A673 (cell line): ENCODE results near the gene LHFPL2. TPM values are rescaled to one million over a fixed set of nuclear protein-coding genes. Genes with fewer than 3 reads are reported as not detected.

Source experiments
- BruUV-seq: library from RNA; stranded (reverse); fragments of 400-500 nt; replicated peaks from 2 replicates; lab custom pipeline; 2021; lab: Mats Ljungman, UMichigan
- CTCF ChIA-PET: fragments of 300-600 bp; sonication (Branson Sonifier 250); formaldehyde crosslinking; loops from one replicate; lab custom pipeline; 2022; ENCODE audit warnings: antibody characterized with exemption; lab: Charles Lee
- POLR2A ChIA-PET: fragments of 300-600 bp; sonication (Branson Sonifier 250); formaldehyde crosslinking; loops from one replicate; lab custom pipeline; 2022; ENCODE audit warnings: antibody characterized with exemption; ENCODE audit not compliant: low non-redundant PET; lab: Charles Lee
- DNase-seq: peaks from one replicate; pipeline ENCODE4 v3.0.0-alpha.2; 2015; ENCODE audit warnings: low spot score
- H3K27ac ChIP-seq: fragments of 200-600 bp; sonication (generic); 2 replicates; pipeline ENCODE4 v1.5.1; 2016; ENCODE audit warnings: mixed run types, low read depth, mild to moderate bottlenecking, mixed read lengths, antibody characterized with exemption, low read length; ENCODE audit not compliant: poor library complexity, severe bottlenecking
- H3K27me3 ChIP-seq: fragments of 200-600 bp; sonication (generic); replicated peaks from 2 replicates; pipeline ENCODE4 v1.6.1; 2017; ENCODE audit warnings: mixed run types, low read depth, mild to moderate bottlenecking, mixed read lengths, antibody characterized with exemption, low read length; ENCODE audit not compliant: insufficient read depth, poor library complexity
- H3K36me3 ChIP-seq: fragments of 200-600 bp; sonication (generic); 2 replicates; pipeline ENCODE4 v1.6.1; 2016; ENCODE audit warnings: mixed run types, mild to moderate bottlenecking, mixed read lengths, antibody characterized with exemption, low read length; ENCODE audit not compliant: insufficient read depth, poor library complexity, severe bottlenecking
- H3K4me1 ChIP-seq: fragments of 200-600 bp; sonication (generic); 2 replicates; pipeline ENCODE4 v1.6.1; 2017; ENCODE audit warnings: mixed run types, mild to moderate bottlenecking, mixed read lengths, antibody characterized with exemption, low read length; ENCODE audit not compliant: insufficient read depth, poor library complexity, severe bottlenecking
- H3K4me3 ChIP-seq: fragments of 200-600 bp; sonication (generic); 2 replicates; pipeline ENCODE4 v1.5.1; 2016; ENCODE audit warnings: low read depth, mixed run types, mild to moderate bottlenecking, mixed read lengths, low read length; ENCODE audit not compliant: poor library complexity, severe bottlenecking
- H3K9me3 ChIP-seq: fragments of 200-600 bp; sonication (generic); 2 replicates; pipeline ENCODE4 v1.6.1; 2016; ENCODE audit warnings: mixed run types, low read depth, mild to moderate bottlenecking, mixed read lengths, antibody characterized with exemption, low read length; ENCODE audit not compliant: poor library complexity, severe bottlenecking
- EZH2 ChIP-seq: fragments of 200-600 bp; sonication (generic); IDR thresholded peaks from 2 replicates; pipeline ENCODE4 v1.6.1; 2017; ENCODE audit warnings: borderline replicate concordance, low read depth, mild to moderate bottlenecking, mixed read lengths, antibody characterized with exemption, low read length; ENCODE audit not compliant: poor library complexity, severe bottlenecking
- intact Hi-C: fragments of 100-400 bp; cut with micrococcal nuclease; formaldehyde crosslinking; loops from one replicate; pipeline ENCODE4 v1.10.0; 2022; ENCODE audit not compliant: unreplicated experiment
- total RNA-seq: library from RNA; stranded (reverse); gene quantifications from 2 replicates; pipeline ENCODE4 v1.2.3, GENCODE V29; 2021
- TF ChIP-seq, protein P1 (sequence below): fragments of 300-800, 200-600 bp; sonication (generic); conservative IDR thresholded peaks from 2 replicates; pipeline ENCODE4 v1.5.1; 2017; ENCODE audit warnings: low read depth, mild to moderate bottlenecking, antibody characterized with exemption, low read length, moderate library complexity, mixed read lengths

The LHFPL2 gene
- total RNA-seq, 1 experiment from 2014 or later: 6.2 TPM

DNA sequence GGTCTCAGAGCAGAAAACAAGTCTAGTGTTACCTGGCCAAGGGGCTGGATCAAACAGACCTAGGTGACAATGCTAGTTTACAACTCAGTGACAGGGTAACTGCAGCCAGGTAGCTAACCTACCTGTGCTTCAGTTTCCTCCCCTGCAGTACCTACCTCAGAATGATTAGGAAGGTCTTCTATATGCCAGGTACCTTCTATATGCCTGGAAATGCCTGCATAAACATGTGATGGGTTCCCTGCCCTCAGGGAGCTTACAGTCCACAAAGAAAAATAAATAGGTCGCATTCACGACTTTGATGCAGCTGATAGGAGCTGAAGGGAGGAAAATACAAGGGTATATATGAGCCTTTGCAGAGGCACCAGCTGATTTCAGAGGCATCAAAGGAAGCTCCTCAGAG is 16.1 kb downstream of the LHFPL2 start:
- no peak for DNase-seq
- BruUV-seq: no TSS peak
- Histone ChIP-seq H3K27me3 (no peaks in the 10 kb centered on the region), H3K27ac (no peak overlapping the region), H3K36me3 (no peaks in the 10 kb centered on the region), H3K9me3 (no peaks in the 10 kb centered on the region), H3K4me3 (no peak overlapping the region), H3K4me1 (no peaks in the 10 kb centered on the region)
- no peak for TF ChIP-seq EZH2
- TF ChIP-seq, protein P1, sequence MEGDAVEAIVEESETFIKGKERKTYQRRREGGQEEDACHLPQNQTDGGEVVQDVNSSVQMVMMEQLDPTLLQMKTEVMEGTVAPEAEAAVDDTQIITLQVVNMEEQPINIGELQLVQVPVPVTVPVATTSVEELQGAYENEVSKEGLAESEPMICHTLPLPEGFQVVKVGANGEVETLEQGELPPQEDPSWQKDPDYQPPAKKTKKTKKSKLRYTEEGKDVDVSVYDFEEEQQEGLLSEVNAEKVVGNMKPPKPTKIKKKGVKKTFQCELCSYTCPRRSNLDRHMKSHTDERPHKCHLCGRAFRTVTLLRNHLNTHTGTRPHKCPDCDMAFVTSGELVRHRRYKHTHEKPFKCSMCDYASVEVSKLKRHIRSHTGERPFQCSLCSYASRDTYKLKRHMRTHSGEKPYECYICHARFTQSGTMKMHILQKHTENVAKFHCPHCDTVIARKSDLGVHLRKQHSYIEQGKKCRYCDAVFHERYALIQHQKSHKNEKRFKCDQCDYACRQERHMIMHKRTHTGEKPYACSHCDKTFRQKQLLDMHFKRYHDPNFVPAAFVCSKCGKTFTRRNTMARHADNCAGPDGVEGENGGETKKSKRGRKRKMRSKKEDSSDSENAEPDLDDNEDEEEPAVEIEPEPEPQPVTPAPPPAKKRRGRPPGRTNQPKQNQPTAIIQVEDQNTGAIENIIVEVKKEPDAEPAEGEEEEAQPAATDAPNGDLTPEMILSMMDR: no peak
- ChIA-PET CTCF (no interaction called here), POLR2A (no interaction called here)
- intact Hi-C loops: loop anchor here (10.0 kb wide), 2 partner anchors 158 to 308 kb away; no protein-coding TSS in a partner anchor

DNA sequence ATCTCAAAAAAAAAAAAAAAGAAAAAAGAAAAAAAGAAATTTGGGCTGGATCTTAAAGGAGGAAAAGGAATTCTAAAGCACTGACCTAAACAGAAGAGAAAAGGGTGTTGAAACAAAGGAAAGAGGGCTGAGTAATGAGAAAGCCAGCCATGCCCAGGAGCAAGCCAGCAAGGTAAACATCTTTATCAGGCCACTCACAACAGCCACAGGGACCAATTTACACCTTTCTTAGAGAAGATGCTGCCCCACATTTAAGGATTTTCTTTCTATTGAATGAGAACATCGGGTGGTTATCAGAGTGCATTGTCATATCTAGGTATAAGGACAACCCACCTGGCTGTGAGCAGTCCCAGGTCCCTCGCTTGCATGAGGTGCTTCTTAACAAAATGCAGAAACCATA is 16.6 kb downstream of the LHFPL2 start:
- intact Hi-C loops: loop anchor here (10.0 kb wide), 2 partner anchors 157 to 307 kb away; no protein-coding TSS in a partner anchor
- ChIA-PET POLR2A (no interaction called here), CTCF (no interaction called here)
- no peaks in the 10 kb centered on the region for H3K9me3 ChIP-seq
- H3K36me3 ChIP-seq: no peaks in the 10 kb centered on the region
- no TSS peak for BruUV-seq
- no peaks in the 10 kb centered on the region for H3K27me3 ChIP-seq
- H3K27ac ChIP-seq: no peak overlapping the region
- no peaks in the 10 kb centered on the region for H3K4me1 ChIP-seq
- no peak overlapping the region for H3K4me3 ChIP-seq
- TF ChIP-seq, protein P1: no peak
- no peak for TF ChIP-seq EZH2
- DNase-seq: no peak

DNA sequence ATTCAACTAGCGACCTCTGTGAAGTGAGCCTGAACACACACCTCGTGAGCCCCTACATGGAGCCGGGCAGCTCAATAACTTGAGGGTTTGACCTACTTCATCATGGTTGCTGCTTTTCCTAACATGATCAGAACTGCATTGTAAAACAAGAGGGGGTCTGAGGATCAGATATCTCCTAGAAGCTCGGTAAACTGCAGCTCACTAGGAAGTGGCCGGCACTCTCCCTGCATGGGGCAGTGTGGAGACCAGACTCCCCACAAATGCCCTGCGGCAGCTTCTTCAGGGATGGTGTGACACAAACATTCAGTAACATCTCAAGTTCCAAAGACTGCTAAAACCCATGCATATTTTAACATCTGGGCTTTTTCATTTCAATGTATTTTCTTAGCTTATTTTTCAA is 18.5 kb downstream of the LHFPL2 start:
- TF ChIP-seq, protein P1: no peak
- TF ChIP-seq EZH2: no peak
- no peaks in the 10 kb centered on the region for H3K27me3 ChIP-seq
- ChIA-PET POLR2A (no interaction called here), CTCF (no interaction called here)
- H3K4me3 ChIP-seq: no peak overlapping the region
- no TSS peak for BruUV-seq
- H3K4me1 ChIP-seq: no peaks in the 10 kb centered on the region
- no peaks in the 10 kb centered on the region for H3K36me3 ChIP-seq
- intact Hi-C loops: loop anchor here (10.0 kb wide), 2 partner anchors 155 to 305 kb away; no protein-coding TSS in a partner anchor
- no peak for DNase-seq
- H3K27ac ChIP-seq: no peak overlapping the region
- H3K9me3 ChIP-seq: no peaks in the 10 kb centered on the region
